OCI-LY7 (cell line): ENCODE results near the gene TMEM59L. TPM values are rescaled to one million over a fixed set of nuclear protein-coding genes. Genes with fewer than 3 reads are reported as not detected.

Source experiments
- BruUV-seq: library from RNA; stranded (reverse); fragments of 400-500 nt; replicated peaks from 2 replicates; lab custom pipeline; 2021; lab: Mats Ljungman, UMichigan
- CTCF ChIA-PET: fragments of 300-600 bp; sonication (Branson Sonifier 250); formaldehyde crosslinking; loops from one replicate; lab custom pipeline; 2022; ENCODE audit warnings: antibody characterized with exemption; ENCODE audit not compliant: unreplicated experiment; lab: Charles Lee
- POLR2A ChIA-PET: fragments of 300-600 bp; sonication (Branson Sonifier 250); formaldehyde crosslinking; loops from one replicate; lab custom pipeline; 2022; ENCODE audit warnings: antibody characterized with exemption; lab: Charles Lee
- DNase-seq: peaks from one replicate; pipeline ENCODE4 v3.0.0-alpha.2; 2015; ENCODE audit warnings: low spot score
- H2AFZ ChIP-seq: fragments of 200-600 bp; sonication (generic), shearing (Covaris generic); 2 replicates; pipeline ENCODE4 v1.6.1; 2014; ENCODE audit warnings: mild to moderate bottlenecking, antibody characterized with exemption, low read length, moderate library complexity
- H3K27ac ChIP-seq: fragments of 200-600 bp; sonication (generic); 2 replicates; pipeline ENCODE4 v1.5.1; 2014; ENCODE audit warnings: mixed run types, low read depth, mild to moderate bottlenecking, moderate library complexity, low read length, inconsistent platforms; ENCODE audit not compliant: poor library complexity, severe bottlenecking
- H3K36me3 ChIP-seq: fragments of 200-600 bp; sonication (generic); 2 replicates; pipeline ENCODE4 v1.6.1; 2014; ENCODE audit warnings: mild to moderate bottlenecking, antibody characterized with exemption, low read length, moderate library complexity, mixed read lengths; ENCODE audit not compliant: insufficient read depth
- H3K4me1 ChIP-seq: fragments of 200-600 bp; sonication (generic); 2 replicates; pipeline ENCODE4 v1.5.1; 2014; ENCODE audit warnings: mild to moderate bottlenecking, low read length; ENCODE audit not compliant: insufficient read depth, poor library complexity, severe bottlenecking
- H3K4me2 ChIP-seq: fragments of 200-600 bp; sonication (generic); 2 replicates; pipeline ENCODE4 v1.6.1; 2014; ENCODE audit warnings: mild to moderate bottlenecking, low read length
- H3K4me3 ChIP-seq: fragments of 200-600 bp; sonication (generic); 2 replicates; pipeline ENCODE4 v1.5.1; 2014; ENCODE audit warnings: mild to moderate bottlenecking, low read depth, low read length; ENCODE audit not compliant: poor library complexity, severe bottlenecking
- H3K79me2 ChIP-seq: fragments of 200-600 bp; sonication (generic); 2 replicates; pipeline ENCODE4 v1.6.1; 2016; ENCODE audit warnings: low read depth, mild to moderate bottlenecking, low read length, moderate library complexity, mixed read lengths; ENCODE audit not compliant: insufficient read depth
- H3K9me2 ChIP-seq: fragments of 200-600 bp; sonication (generic); 2 replicates; pipeline ENCODE4 v1.6.1; 2016; ENCODE audit warnings: mild to moderate bottlenecking, low read length, mixed read lengths; ENCODE audit not compliant: insufficient read depth
- H3K9me3 ChIP-seq: fragments of 200-600 bp; sonication (generic); 2 replicates; pipeline ENCODE4 v1.6.1; 2014; ENCODE audit warnings: mild to moderate bottlenecking, mixed run types, low read length, mixed read lengths
- H4K20me1 ChIP-seq: fragments of 200-600 bp; sonication (generic); 2 replicates; pipeline ENCODE4 v1.6.1; 2014; ENCODE audit warnings: mild to moderate bottlenecking, antibody characterized with exemption, low read length, moderate library complexity, mixed read lengths; ENCODE audit not compliant: insufficient read depth
- CTCF ChIP-seq: fragments of 200-600 bp; sonication (generic); conservative IDR thresholded peaks from 2 replicates; pipeline ENCODE4 v1.5.1; 2014; ENCODE audit warnings: mild to moderate bottlenecking, antibody characterized with exemption, low read length, moderate library complexity, mixed read lengths
- EZH2phosphoT487 ChIP-seq: fragments of 200-600 bp; sonication (generic); IDR thresholded peaks from 2 replicates; pipeline ENCODE4 v1.6.1; 2018; ENCODE audit warnings: low read depth, borderline replicate concordance, mild to moderate bottlenecking, mixed run types, antibody characterized with exemption, low read length, moderate library complexity, mixed read lengths
- intact Hi-C: fragments of 100-400 bp; cut with micrococcal nuclease; formaldehyde crosslinking; loops from one replicate; pipeline ENCODE4 v1.10.0; 2022; ENCODE audit not compliant: unreplicated experiment
- total RNA-seq, 2 experiments: library from RNA; depleted of rRNA in 1 of 2; stranded (reverse); fragments of >200 nt in 1 of 2; shearing (Covaris generic) in 1 of 2; gene quantifications; 2 replicates each; pipeline ENCODE4 v1.2.3, GENCODE V29; 2014 to 2022

TMEM59L gene
- total RNA-seq, 2 experiments from 2014 or later, result 0.84 to 1.0 TPM

- intact Hi-C loops, result loop anchor here (2.0 kb wide), 1 partner anchor 77 kb away; no protein-coding TSS in a partner anchor
- Histone ChIP-seq H3K79me2 (0 out of 2 replicates have a peak, but pooled peaks cover under 1% of the 10 kb centered on the region), H2AFZ (no peak overlapping the region), H3K4me1 (peaks cover 21% of the 10 kb centered on the region), H3K4me3 (no peak overlapping the region), H3K27ac (no peak overlapping the region), H4K20me1 (no peaks in the 10 kb centered on the region), H3K4me2 (no peak overlapping the region), H3K9me2 (no peaks in the 10 kb centered on the region), H3K36me3 (peaks cover 15% of the 10 kb centered on the region; the same call in 1 of the 2 replicates), H3K9me3 (no peaks in the 10 kb centered on the region)
- ChIA-PET POLR2A (no interaction called here), CTCF (no interaction called here)
- no peak for TF ChIP-seq EZH2phosphoT487
- TF ChIP-seq CTCF, result no peak
- no TSS peak for BruUV-seq
- no peak for DNase-seq
These were observed 17.2 kb upstream of the TMEM59L start for GRCh38 chr19:18595475-18595874.

- no peak overlapping the region for H3K4me2 ChIP-seq
- peaks cover 6% of the 10 kb centered on the region; the same call in 1 of the 2 replicates for H3K36me3 ChIP-seq
- H4K20me1 ChIP-seq, result no peaks in the 10 kb centered on the region
- H3K4me1 ChIP-seq, result peaks cover 17% of the 10 kb centered on the region
- no peaks in the 10 kb centered on the region for H3K79me2 ChIP-seq
- DNase-seq, result no peak
- H2AFZ ChIP-seq, result no peak overlapping the region
- BruUV-seq, result no TSS peak
- POLR2A ChIA-PET, result no interaction called here
- CTCF ChIA-PET, result no interaction called here
- intact Hi-C loops, result no loop called here
- no peaks in the 10 kb centered on the region for H3K9me2 ChIP-seq
- H3K9me3 ChIP-seq, result no peaks in the 10 kb centered on the region
- no peak overlapping the region for H3K4me3 ChIP-seq
- TF ChIP-seq CTCF (no peak), EZH2phosphoT487 (no peak)
- no peak overlapping the region for H3K27ac ChIP-seq
These were observed 15.9 kb upstream of the TMEM59L start for GRCh38 chr19:18596752-18597157.

- Histone ChIP-seq H3K9me2 (no peaks in the 10 kb centered on the region), H3K9me3 (no peaks in the 10 kb centered on the region), H3K4me2 (no peak overlapping the region), H4K20me1 (no peaks in the 10 kb centered on the region), H3K4me3 (no peak overlapping the region), H2AFZ (no peak overlapping the region), H3K4me1 (peaks cover 15% of the 10 kb centered on the region), H3K79me2 (no peaks in the 10 kb centered on the region), H3K36me3 (no peaks in the 10 kb centered on the region), H3K27ac (no peak overlapping the region)
- CTCF ChIA-PET, result interaction anchor here (0.6 kb wide), 1 partner anchor 39 kb away, joined by 4 read pairs; no protein-coding TSS in a partner anchor
- POLR2A ChIA-PET, result no interaction called here
- no TSS peak for BruUV-seq
- DNase-seq, result no peak
- intact Hi-C loops, result no loop called here
- TF ChIP-seq EZH2phosphoT487 (no peak), CTCF (no peak)
These were observed 14.6 kb upstream of the TMEM59L start for GRCh38 chr19:18597809-18598660.
